Sigmoid colon (tissue), 3 donors: Measurements from ENCODE around the gene HTR2A.

Experiments used
- CTCF ChIP-seq, 4 experiments: fragments of 450-650 bp in 3 of 4; fragments of 200-600 bp in 1 of 4; IDR thresholded peaks; one replicate each; pipeline ENCODE4 v1.5.1; 2016 to 2019; ENCODE audit warnings: antibody characterized with exemption in 4 of 4, mild to moderate bottlenecking in 3 of 4, moderate library complexity in 2 of 4
- POLR2A ChIP-seq, 2 donors: fragments of 450-650 bp; IDR thresholded peaks; one replicate each; pipeline ENCODE4 v1.6.1; 2016; ENCODE audit warnings: antibody characterized with exemption in 2 of 2, mild to moderate bottlenecking in 2 of 2, moderate library complexity in 2 of 2

- TF ChIP-seq CTCF (IDR thresholded peaks at IDR 0.05): no peak
- no peak for TF ChIP-seq POLR2A (IDR thresholded peaks at IDR 0.05)
These were observed 51.7 kb downstream of the HTR2A start for GRCh38 chr13:46845146-46845545.
